HG03520 (cell line): ENCODE data around the gene PHF19.

Experiments
- ATAC-seq: cut with Tn5 transposase; IDR thresholded peaks from one replicate; pipeline ENCODE4 v1.9.1; 2021; ENCODE audit warnings: mild to moderate bottlenecking, moderate library complexity; ENCODE audit not compliant: unreplicated experiment

Gene PHF19

GRCh38 chr9:120876842-120877240 is at the start of gene PHF19:
Gene PHF19, minus strand, starts transcription at chr9:120877188. Its CDS starts 2,447 bp downstream, at chr9:120874741.
- peak; percentile 9 for ATAC-seq

- peak; percentile 11 for ATAC-seq
Observed at GRCh38 chr9:120926397-120926928, 49.5 kb upstream of the PHF19 start, which contains the start of gene TRAF1. Gene TRAF1, minus strand, starts transcription at chr9:120926796. Its CDS starts 721 bp downstream, at chr9:120926075.

DNA sequence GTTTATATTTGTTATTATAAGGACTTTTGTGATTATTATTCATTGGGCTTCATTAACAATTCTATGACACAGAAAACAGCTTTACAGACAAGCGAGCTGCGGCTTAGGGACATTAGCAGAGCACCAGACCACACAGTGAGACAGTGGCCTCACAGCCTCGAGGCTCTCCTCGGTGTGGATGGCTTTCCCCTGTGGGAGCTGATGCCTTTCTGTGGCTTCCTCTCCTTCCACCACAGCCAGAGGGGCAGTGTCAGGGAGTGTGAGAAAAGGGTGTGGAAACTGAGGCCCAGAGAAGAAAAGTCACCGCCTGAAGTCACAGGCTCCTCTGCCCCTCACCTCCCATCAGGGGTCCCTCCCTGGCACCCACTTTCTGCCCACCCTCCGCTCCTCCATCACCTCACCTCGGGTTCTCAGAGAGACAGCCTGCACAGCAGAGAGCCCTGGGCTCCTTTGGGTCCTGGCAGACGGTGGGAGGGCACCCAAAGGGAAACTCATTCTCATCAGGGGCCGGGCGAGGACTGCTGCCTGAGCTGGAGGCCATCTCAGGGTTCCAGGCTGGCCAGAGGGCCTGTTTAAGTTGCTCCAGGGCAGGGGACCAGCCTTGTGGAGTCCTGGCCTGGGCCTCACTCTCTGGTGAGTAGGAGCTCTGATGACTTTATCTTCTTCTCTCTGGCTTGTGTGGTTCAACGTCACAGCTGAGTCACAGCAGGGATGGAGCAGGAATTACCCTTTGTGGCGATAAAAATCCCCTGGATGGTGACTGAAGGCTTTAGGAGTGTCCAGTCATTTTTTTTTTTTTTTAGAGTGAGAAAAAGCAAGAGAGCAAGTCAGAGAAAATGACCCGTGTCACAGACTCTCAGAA is 48.8 kb upstream of the PHF19 start:
- ATAC-seq, result peak; percentile 25

DNA sequence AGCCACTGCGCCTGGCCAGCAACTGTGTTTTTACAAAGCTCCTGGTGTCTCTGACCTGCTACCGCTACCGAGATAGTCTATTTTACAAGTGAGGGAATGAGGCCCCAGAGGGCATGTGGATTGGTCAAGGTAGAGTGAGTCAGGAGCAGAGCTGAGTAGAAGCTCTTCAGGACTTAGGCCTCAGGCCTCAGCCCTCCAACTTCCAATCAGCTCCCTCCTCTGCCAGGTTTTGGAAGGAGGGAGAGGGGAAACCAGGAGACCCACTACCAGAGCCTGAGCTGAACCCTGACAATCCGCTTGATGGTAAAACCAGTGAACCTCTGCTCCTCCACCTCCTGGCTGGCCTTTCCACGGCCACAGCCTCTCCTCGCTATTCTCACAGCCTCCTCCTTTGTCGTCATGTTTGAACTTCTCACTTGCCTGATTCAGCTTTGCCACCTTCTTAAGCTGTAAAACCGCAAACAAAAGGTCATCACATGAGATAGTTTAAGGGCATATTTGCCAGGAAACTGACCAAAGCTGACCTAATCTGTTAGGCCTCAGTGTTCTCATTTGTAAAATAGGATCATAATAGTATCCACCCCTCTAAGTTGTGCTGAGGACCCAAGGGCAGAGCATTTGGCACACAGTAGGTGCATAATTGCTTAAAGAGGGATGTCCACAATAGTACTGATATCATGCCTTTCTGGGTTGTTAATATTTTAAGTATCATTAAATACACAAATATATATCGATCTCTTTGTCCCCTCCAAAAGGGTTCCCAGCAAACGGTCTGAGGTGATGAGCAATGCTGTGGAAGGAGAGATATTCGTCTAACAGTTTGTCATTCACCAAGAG is 47.9 kb upstream of the PHF19 start:
- no peak for ATAC-seq

DNA sequence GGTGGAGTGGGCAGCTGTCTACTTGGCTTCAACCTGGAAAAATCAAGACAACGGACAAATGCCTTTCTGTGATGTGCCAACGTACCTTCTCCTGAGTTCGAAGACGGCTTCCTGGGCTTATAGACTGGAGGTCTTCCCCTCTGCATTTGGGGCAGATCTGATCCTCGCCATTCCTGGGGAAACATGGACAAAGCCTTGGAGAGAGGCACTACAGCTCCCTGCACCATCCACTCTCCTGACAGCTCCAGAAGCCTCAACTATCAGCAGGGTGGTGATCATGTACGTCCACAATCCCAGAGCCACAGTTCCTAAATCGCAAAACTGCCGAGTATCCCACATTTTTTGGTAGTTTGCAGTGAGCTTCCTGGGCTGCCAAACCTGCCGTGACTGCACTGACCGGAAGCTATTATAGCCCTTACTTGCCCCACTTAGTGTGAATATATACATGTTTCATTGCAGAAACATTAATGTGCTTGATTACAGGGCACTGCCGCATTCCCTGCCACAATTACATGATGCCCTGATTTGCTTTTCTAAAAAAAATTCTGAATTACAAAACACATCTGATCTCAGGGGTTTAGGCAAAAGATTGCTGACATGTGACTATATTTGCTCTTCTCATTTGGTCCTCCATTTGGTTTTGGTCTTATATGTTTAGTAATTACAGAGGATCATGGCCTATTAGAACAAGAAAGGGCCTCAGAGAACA is 46.8 kb upstream of the PHF19 start:
- no peak for ATAC-seq

DNA sequence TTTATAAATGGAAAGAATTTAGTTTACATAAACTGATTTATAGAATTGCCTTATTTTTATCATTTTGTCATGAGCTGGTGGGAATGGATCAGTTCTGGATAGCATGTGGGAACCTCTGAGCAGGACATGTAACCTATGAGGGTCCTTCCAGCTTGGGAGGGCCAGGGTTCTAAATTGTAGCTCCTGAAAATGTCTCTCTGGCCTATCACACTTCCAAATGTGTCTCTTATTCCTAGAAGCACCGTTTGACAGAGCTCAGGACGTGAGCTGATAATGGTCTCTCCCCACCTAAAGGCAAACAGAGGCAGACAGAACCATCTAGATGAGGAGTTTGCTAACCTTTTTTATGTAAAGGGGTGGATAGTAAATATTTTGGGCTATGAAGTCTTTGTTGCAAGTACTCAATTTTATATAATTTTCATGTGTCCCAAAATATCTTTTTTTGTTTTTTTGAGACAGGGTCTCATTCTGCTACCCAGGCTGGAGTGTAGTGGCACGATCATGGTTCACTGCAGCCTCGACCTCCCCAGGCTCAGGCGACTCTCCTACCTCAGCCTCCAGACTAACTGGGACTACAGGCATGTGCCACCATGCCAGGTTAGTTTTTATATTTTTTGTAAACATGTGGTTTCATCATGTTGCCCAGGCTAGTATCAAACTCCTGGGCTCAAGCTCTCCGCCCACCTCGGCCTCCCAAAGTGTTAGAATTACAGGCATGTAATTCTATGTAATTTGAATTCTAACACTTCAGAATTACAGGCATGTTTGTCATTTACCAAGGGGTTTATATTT is 45.6 kb upstream of the PHF19 start:
- no peak for ATAC-seq

- no peak for ATAC-seq
Observed at GRCh38 chr9:120921661-120922181, 44.7 kb upstream of the PHF19 start.

- no peak for ATAC-seq
Observed at GRCh38 chr9:120920806-120921178, 43.8 kb upstream of the PHF19 start.

GRCh38 chr9:120919843-120920805 is 43.1 kb upstream of the PHF19 start:
- no peak for ATAC-seq

GRCh38 chr9:120918931-120919842 is 42.2 kb upstream of the PHF19 start:
- no peak for ATAC-seq

GRCh38 chr9:120917929-120918762 is 41.2 kb upstream of the PHF19 start:
- no peak for ATAC-seq

- ATAC-seq, result no peak
Observed at GRCh38 chr9:120916991-120917880, 40.2 kb upstream of the PHF19 start.

DNA sequence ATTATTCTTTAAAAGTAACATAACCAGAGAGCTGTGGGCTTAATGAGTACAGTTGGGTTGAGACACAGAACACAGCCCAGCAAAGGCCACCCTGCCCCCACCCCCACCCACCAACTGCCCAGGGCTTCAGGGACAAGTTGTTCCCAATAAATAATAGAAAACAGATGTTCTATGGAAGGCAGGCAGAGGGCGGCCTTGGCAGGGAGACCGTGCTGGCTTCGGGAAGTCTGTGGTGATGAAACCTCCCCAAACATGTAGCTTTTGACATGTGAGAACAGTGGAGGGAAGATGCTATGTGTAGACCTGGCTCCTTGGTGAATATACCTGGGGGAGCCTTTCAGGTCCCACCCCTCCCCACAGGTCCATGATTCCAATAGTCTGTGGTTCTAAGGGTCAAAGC is 39.6 kb upstream of the PHF19 start:
- no peak for ATAC-seq

GRCh38 chr9:120915854-120916470 is 39.0 kb upstream of the PHF19 start:
- no peak for ATAC-seq

DNA sequence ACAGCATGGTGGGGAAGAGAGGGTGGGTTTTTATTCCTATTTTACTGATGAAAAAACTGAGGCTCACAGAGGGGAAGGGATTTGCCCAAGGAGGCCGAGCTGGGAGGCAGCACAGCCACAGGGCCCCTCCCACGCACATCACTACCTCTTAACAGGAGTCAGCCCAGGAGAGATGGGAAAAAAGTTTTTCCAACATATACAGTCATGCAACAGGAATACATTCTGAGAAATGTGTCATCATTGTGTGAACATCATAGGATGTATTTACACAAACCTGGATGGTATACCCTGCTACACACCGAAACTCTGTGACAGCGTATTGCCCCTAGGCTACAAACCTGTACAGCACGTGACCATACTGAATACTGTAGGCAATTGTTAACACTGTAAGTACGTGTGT is 38.0 kb upstream of the PHF19 start:
- ATAC-seq, result no peak
